GM06990 (cell line): ENCODE results near the gene ZBED5.
"Not testable (repeated sequence)": the region's sequence is repeated elsewhere in the genome, so short reads cannot be mapped to it uniquely, and the experiment has no call there.

Experiments
- DNase-seq: peaks from one replicate; pipeline ENCODE4 v3.0.0-alpha.2; 2011; ENCODE audit not compliant: insufficient read length; ENCODE audit errors: extremely low read depth
- H3K27me3 ChIP-seq: replicated peaks from 2 replicates; pipeline ENCODE4 v1.6.0; 2011; ENCODE audit warnings: low read length; ENCODE audit not compliant: control insufficient read depth, insufficient read depth
- H3K36me3 ChIP-seq: 2 replicates; pipeline ENCODE4 v1.5.1; 2011; ENCODE audit warnings: low read length; ENCODE audit not compliant: control insufficient read depth, insufficient read depth
- H3K4me3 ChIP-seq: replicated peaks from 2 replicates; pipeline ENCODE4 v1.5.1; 2011; ENCODE audit warnings: low read depth, mild to moderate bottlenecking, control low read depth, low read length
- TF ChIP-seq, protein P1 (sequence below): IDR thresholded peaks from 2 replicates; pipeline ENCODE4 v1.5.1; 2011; ENCODE audit warnings: low read length, control low read depth, mild to moderate bottlenecking, inconsistent platforms; ENCODE audit not compliant: insufficient read depth, poor library complexity, severe bottlenecking

The ZBED5 gene

DNA sequence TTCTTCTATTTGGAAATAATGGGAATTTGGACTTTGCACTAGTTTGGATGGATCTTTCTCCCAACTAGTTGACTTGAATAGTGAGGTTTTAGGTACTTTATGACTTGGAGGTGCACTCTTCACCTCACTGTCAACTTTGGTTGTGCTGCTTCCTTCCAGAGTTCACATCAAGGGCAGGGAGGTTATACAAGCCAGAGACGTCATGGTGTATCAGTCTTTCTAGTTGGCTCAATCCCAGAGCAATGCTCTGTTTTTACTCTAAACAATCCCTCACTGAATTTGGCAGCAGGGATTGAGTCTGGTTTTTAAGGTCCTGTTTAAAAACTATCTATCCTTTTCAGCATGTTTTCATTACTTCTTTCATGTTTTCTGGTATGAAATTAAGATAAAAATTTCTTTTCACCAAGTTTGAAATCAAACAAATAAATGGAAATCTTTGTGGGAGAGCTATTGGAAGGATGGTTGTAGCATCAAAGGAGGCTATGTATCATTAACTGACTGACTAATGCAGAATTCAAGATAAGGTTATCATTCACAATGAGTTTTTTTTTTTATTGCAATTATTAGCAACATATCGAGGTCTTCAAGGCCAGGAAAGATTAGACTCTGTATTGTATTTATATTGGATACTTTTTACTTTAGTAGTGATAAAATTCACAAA is 28.0 kb upstream of the ZBED5 start:
- no peak for DNase-seq
- TF ChIP-seq, protein P1, sequence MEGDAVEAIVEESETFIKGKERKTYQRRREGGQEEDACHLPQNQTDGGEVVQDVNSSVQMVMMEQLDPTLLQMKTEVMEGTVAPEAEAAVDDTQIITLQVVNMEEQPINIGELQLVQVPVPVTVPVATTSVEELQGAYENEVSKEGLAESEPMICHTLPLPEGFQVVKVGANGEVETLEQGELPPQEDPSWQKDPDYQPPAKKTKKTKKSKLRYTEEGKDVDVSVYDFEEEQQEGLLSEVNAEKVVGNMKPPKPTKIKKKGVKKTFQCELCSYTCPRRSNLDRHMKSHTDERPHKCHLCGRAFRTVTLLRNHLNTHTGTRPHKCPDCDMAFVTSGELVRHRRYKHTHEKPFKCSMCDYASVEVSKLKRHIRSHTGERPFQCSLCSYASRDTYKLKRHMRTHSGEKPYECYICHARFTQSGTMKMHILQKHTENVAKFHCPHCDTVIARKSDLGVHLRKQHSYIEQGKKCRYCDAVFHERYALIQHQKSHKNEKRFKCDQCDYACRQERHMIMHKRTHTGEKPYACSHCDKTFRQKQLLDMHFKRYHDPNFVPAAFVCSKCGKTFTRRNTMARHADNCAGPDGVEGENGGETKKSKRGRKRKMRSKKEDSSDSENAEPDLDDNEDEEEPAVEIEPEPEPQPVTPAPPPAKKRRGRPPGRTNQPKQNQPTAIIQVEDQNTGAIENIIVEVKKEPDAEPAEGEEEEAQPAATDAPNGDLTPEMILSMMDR, result no peak

DNA sequence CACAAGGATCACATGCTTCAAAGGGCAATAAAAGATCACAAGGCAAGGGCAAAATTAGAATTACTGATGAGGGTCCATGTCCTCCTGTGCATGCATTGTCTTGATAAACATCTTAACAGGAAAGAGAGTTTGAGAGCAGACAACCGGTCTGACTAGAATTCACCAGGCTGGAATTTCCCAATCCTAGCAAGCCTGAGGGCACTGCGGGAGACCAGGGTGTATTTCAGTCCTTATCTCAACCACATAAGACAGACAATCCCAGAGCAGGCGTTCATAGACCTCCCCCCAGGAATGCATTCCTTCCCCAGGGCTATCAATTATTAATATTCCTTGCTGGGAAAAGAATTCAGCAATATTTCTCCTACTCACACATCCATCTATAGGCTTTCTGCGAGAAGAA is 26.4 kb upstream of the ZBED5 start:
- not testable (repeated sequence) for DNase-seq

More for the DNA sequence above, 28.0 kb upstream of the ZBED5 start:
- Histone ChIP-seq H3K4me3 (no peak overlapping the region), H3K27me3 (no peaks in the 10 kb centered on the region), H3K36me3 (no peaks in the 10 kb centered on the region)

DNA sequence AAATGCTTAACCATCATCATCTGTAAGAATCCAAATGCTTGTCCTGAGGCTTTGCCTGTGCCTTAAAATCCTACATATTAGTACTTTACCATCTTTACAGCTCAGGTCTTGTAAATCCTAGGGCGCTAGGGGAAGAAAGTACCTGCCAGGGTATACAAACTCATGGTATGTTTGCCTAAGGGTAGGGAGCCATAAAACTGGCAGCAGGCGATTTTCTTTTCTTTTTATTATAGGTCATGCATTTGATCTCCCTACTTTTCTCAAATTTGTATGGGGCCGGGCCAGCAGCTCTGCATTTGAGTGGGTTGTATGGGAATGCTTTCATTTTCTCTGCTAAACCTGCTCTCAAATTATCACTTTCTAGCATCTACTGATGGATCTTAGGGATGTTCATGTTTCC is 24.0 kb upstream of the ZBED5 start:
- no peaks in the 10 kb centered on the region for H3K36me3 ChIP-seq
- no peaks in the 10 kb centered on the region for H3K27me3 ChIP-seq
- H3K4me3 ChIP-seq, result no peak overlapping the region

More for the DNA sequence above, 26.4 kb upstream of the ZBED5 start:
- H3K27me3 ChIP-seq, H3K4me3 ChIP-seq, H3K36me3 ChIP-seq: not testable (repeated sequence)

DNA sequence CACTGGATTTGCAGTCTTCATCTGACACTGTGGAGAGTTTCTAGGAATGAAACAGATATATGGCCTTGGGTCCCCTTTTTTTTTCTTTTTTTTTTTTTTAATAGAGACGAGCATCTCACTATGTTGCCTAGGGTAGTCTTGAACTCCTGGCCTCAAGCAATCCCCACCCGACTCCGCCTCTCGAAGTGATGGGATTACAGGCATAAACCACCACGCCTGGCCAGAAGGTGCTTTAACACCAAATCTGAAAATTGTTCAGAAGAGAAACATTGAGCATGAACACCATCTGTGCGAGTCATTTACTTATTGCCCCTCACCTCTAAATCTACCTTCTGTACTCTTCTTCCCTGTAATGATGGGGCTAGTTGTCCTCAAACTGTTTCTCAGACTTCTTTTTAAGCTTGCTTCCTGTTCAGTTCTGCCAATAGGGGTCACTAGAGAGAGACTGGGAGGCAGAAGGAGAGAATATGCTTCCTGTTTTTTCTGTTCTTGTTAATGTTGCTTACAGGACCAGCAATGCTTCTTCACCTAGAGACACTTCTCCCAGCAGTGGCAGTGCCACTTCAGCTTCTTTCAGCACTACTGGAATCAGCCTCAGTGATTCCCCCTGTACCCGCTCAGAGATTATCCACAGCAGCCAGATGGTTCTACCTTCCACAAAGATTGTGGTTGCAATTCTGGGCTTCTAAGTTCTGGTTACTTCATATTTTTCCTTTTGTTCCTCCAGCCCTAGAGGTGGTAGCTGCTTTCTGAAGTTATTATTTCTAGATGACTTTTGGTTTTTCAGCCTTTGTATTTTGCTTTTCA is 20.8 kb upstream of the ZBED5 start:
- Histone ChIP-seq H3K27me3 (no peaks in the 10 kb centered on the region), H3K36me3 (no peaks in the 10 kb centered on the region), H3K4me3 (no peak overlapping the region)
- no peak for DNase-seq
- TF ChIP-seq, protein P1, result peak; percentile 65

More for the DNA sequence above, 24.0 kb upstream of the ZBED5 start:
- TF ChIP-seq, protein P1, result no peak
- no peak for DNase-seq

DNA sequence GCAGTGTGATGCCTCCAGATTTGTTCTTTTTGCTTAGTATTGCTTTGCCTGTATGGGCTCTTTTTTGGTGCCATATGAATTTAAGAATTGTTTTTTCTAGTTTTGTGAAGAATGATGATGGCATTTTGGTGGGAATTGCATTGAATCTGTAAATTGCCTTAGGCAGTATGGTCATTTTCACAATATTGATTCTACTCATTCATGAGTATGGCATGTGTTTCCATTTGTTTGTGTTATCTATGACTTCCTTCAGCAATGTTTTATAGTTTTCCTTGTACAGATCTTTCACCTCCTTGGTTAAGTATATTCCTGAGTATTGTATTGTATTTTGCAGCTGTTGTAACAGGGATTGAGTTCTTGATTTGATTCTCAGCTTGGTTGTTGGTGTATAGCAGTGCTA is 18.3 kb upstream of the ZBED5 start:
- TF ChIP-seq, protein P1, result no peak
- H3K4me3 ChIP-seq, result no peak overlapping the region

DNA sequence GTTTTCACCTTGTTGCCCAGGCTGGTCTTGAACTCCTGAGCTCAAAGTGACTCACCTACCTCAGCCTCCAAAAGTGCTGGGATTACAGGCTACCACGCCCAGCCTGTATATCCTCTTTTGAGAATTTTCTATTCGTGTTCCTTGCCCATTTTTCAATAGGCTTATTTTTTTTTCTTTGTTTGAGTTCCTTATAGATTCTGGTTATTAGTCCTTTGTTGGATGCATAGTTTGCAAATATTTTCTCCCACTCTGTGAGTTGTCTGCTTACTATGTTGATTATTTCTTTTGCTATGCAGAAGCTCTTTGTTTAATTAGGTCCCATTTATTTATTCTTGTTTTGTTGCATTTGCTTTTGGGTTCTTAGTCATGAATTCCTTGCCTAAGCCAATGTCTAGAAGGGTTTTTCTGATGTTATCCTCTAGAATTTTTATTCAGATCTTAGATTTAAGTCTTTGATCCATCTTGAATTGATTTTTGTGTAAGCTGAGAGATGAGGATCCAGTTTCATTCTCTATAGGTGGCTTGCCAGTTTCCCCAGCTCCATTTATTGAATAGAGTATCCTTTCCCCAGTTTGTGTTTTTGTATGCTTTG is 17.7 kb upstream of the ZBED5 start:
- H3K36me3 ChIP-seq, result no peaks in the 10 kb centered on the region
- TF ChIP-seq, protein P1, result no peak
- H3K4me3 ChIP-seq, result no peak overlapping the region
- H3K27me3 ChIP-seq, result no peaks in the 10 kb centered on the region
- no peak for DNase-seq

More for the DNA sequence above, 18.3 kb upstream of the ZBED5 start:
- no peaks in the 10 kb centered on the region for H3K36me3 ChIP-seq
- no peak for DNase-seq
- no peaks in the 10 kb centered on the region for H3K27me3 ChIP-seq
